NCI-H2081 treated with DMSO at 0.1 percent for 48 hours (cell line): ENCODE data around the gene FOXP1.

Source experiments
- DNase-seq: peaks from one replicate; lab custom pipeline; 2025; lab: John Stamatoyannopoulos, UW

The FOXP1 gene

DNA sequence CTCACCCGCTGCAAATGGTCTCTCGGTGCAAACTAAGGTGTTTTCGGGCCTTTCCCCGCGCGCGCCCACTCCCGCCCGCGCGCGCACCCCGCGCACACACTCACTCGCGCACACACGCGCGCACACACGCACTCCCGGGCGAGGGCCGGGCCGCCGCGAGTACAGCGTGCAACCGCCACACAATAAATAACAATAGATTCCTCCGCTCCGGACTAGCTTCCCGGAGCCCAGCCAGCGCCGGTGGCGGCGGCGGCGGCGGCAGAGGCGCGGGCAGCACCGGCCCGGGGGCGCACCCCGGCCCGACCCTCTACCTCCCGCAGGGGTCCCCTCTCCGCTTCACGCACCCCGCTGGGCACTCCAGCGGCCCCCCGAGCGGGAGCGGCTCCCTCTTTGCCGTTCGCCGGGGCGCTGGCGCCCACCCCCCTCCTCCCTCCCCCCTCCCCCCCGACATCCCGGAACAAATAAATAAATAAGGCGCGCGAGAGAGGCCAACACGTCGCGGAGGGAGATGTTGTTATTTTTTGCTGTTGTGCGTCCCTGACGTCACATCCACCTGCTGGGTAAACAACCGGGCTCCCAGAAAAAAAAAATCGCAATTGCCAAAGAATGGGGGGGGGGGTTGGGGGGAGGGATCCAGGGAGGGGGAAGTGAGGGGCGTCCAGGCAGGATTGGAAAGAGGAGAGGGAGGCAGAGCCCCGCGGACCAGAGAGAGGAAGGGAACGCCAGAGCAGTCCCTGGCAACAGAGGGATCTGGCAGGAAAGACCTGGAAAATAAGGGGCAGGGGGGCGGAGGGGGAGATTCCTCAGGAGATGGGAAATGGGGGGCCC, at the start of gene FOXP1:
Gene FOXP1 (minus strand): TSS at position 163 of the 828 bp plus-strand sequence. CDS start 385,347 bp downstream, outside the sequence.
- no peak for DNase-seq

GRCh38 chr3:71629711-71630110, 46.2 kb upstream of the FOXP1 start:
- DNase-seq: no peak

DNA sequence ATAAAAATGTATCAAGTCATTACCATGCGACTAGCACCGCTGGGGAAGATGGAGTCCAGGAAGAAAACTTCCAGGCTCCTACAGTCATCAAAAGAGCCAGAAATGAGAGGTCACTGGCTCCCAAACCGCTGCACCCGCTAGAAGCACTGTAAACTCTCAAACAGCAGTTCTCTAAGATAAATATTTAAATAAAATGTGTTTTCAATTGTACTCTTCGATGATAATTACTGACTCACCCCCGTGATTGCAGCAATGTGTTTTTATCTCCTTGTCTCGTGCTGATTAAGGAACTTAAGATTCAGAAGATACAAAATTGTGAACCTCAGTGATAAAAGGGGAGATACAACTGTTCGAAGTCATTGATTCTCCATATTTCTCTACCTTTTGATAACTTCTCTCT, 45.8 kb upstream of the FOXP1 start:
- no peak for DNase-seq

DNA sequence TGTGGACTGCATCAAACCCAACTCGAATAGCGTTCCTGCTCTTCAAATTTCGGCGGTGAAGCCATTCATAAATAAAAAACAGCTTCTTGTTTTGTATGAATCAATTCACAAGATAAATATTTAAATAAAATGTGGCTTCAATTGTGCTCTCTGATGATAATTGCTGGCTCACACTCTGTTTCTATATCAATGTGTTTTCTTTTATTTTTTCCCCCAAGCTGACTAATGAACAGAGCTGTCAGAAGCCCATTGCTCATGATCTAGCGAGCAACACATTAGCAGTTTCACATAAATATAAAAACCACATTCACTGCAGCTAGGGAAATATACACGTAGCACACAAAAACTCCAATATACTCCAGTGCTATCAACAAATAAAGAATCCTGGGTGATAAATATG, 45.0 kb upstream of the FOXP1 start:
- no peak for DNase-seq

GRCh38 chr3:71625676-71626075, 42.1 kb upstream of the FOXP1 start:
- no peak for DNase-seq

DNA sequence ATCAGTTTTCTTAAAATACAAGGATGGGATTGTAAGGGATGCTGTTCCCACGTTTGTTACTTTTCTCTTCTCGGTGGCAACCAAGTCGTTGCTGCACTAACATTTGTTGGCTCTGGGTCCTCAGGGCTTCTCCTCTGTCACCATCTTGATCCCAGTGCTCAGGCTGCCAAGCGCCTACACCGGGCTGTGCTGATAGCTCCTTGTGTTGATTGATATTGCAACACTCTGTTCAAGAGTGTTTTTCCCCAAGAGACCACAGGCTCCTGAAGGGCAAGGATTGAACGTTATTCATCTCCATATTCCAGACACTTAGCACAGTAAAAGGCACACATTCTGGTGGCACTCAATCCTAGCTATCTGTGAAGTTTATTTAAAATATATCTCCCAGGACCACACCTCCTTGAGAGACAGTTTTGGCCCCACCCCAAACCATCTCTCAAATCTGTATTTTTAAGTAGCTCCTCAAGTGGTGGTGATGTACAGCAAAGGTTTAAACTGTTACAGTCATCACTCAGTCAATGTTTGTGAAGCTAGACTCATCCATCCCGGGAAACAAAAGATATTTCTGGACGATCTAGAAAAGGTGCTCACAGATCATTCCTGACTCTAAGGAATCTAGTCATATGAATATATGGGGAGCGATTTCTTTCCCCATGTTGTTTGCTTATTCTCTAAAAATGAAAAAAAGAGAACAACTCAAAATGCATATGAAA, 38.5 kb upstream of the FOXP1 start:
- DNase-seq: no peak

DNA sequence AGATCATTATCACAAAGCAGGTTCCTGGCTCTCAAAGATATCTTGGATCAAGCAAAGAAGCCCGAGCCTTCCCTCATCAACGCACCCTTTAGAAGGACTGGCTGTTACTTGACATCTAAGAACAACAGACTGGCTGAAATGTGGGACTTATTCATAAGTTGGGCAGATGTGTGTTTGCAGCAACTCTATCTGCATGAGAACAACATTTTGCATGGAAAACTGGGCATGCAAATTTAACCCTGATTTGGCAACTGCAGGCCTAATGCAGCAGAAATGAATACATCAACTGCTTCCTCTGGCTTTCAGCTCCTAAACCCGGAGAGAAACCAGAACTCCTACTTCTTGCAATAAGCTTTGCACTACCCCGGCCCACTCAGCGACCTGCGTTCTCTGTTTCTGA, 35.0 kb upstream of the FOXP1 start:
- no peak for DNase-seq

DNA sequence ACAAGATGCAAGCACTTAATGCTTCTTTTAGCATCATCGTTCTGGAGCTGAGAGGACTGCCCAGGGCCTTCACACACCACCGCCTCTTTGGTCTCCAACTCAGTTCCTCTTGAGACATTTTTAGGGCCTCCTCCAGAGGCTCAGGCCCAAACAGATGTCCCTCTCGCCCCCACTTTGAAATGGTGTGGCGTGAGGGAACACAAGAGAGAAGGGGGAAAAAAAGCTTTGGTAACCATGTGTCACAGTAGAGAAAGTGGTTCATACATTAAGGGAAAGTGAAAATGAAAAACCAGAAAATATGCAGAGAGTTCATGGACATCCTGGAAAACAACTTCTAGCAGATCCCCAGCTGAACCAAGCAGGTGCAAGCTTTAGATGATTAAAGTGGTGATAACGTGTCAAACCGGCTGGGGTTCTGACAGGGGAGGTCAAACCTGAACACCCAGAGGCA, 33.1 kb upstream of the FOXP1 start:
- DNase-seq: no peak

GRCh38 chr3:71614869-71615268, 31.3 kb upstream of the FOXP1 start:
- DNase-seq: no peak

- DNase-seq: no peak
These were observed 30.9 kb upstream of the FOXP1 start for GRCh38 chr3:71614426-71614825.

GRCh38 chr3:71611099-71611498, 27.6 kb upstream of the FOXP1 start:
- no peak for DNase-seq

- DNase-seq: no peak
These were observed 23.8 kb upstream of the FOXP1 start for GRCh38 chr3:71607364-71607763.

DNA sequence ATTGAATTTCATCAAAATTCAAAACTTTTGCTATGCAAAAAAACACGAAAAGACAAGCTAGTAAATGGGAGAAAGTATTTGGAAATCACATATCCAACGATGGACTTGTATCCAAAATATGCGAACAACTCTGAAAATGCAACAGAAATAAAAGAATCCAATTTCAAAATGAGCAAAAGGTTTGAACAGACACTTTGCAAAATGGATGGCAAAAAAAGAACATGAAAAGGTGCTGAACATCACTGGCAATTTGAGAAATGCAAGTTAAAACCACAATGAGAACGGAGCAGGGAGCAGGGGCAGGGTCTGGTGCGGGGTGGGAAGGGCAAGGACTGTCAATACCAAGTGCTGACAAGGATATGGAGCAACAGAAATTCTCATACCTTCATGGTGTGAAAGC, 23.1 kb upstream of the FOXP1 start:
- no peak for DNase-seq

DNA sequence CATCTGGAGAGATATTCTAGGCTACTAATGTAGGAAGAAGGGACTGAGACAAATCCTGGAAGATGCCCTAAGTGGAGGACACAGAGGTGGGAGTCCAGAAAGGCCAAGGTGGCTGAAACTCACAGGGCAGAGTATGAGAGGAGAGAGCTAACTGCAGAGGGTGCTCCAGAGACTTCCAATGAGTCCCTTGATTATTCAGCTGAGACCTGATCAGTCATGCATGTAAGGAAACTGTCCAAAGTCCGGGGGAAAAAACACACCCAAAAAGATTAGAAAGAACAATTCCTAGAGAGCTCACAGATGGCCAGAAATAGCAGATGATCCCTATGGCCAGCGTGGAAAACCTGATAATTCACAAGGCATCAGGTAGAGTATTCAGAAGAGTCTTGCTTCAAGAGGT, 18.7 kb upstream of the FOXP1 start:
- no peak for DNase-seq

- no peak for DNase-seq
These were observed 18.3 kb upstream of the FOXP1 start for GRCh38 chr3:71601811-71602210.

DNA sequence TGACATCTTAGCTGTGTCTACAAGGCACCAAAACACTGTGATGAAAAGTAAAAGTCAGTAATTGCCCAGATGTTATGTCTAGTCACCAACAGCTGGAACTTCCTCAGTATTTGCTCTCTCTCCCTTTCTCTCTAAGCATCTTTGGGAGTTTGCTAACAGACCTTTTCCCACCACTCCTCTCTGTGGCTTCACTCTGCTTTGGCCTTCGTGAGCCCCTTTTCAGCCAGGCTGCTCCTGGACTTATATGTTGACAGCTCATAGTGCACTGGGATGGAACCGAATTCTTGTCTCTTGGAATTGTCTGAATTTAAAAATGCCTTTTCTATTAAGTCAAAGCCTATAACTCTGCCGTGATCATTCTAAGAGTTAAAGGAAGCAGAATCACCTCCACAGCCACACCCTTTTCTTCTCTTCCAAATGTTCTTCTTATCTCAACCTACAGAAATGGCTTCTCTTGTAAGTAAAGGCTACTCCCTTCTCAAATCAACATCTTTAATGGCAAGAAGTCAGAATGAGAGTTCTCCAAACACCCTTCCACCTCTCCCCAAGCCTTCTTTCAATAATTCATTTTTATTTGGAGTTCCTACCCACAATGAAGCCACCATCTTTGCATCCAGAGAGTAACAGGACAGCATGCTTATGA, 17.2 kb upstream of the FOXP1 start:
- DNase-seq: no peak

GRCh38 chr3:71599416-71599815, 15.9 kb upstream of the FOXP1 start:
- no peak for DNase-seq

DNA sequence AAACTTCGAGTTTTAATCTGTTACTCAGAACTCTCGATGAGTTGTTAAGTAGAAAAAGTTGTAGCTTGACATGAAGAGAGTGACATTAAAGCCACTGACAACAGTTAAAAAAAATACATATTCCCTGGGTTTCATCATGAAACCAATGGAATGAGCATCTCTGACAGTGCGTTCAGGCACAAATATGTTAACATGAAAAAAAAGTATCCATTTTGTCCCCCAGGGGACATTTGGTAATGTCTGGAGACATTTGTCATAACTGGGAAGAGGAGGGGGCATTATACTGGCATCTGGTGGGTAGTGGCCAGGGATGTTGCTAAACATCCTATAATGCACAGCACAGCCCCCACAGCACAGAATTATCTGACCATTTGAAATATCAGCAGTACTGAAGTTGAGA, 14.8 kb upstream of the FOXP1 start:
- no peak for DNase-seq

DNA sequence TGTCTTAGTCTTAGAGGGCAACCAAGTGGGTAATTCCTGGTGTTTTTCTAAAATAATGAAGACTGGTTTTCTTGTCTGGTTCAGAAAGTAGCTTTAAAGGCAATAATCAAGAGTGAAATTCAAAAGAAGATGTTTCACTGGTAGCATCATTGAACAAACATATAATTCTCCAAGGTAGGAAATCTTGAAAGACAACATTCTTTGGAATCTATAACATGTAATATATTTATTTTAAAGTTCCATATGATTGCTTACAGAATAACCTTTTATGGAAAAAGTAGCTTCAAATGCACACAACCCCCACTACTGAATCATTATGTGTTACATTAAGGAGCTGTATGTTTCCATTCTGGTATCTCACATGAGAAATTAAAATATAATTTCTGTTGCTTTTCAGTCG, 13.8 kb upstream of the FOXP1 start:
- no peak for DNase-seq

DNA sequence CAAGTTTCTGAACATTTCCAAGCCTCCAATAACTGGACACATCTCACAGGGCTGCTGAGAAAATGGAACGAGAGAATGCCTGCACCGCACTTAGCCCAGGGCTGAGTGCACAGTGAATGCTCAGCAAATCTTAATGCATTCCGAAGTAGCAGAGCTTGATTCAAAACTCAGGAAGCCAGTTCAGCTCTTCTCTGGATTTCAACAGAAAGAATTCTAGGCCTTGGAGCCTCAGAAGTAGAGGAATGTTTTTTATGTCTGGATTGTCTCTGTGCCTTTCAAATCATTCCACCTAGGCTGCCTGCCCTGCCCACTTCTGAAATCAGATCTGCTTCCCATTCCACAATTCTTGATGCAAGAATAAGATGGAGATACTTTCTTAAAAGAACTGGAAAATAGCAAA, 9.6 kb upstream of the FOXP1 start:
- DNase-seq: no peak

DNA sequence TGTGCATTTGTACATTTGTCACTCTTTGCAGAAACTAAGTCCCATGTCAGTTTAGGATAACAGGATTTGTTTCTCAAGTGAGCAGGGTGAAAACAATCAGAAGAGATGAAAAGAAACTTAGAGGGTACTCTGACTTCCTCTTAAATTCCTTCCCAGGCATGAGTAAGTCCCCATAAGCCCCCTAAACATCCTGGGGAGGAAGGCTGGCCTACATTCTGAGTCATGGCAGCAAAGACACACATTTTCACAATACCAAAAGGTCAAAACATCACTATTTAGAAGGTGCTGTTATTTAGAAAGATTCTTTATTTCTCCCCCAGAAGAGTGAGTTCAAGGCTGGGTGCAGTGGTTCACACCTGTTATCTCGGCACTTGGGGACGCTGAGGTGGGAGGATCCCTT, 7.6 kb upstream of the FOXP1 start:
- no peak for DNase-seq

- DNase-seq: no peak
These were observed 5.6 kb upstream of the FOXP1 start for GRCh38 chr3:71589132-71589531.

- no peak for DNase-seq
These were observed 4.4 kb upstream of the FOXP1 start for GRCh38 chr3:71587958-71588357.
